Brain microvascular endothelial cell (primary cell): ENCODE measurements around the gene TNIP3.

Source experiments
- DNase-seq: peaks from one replicate; pipeline ENCODE4 v3.0.0-alpha.2; 2020
- H3K27ac ChIP-seq: fragments of 250-450 bp; sonication (Bioruptor Pico); 2 replicates; pipeline ENCODE4 v1.5.1; 2020; ENCODE audit warnings: mild to moderate bottlenecking, moderate library complexity
- H3K27me3 ChIP-seq: fragments of 250-450 bp; sonication (Bioruptor Pico); replicated peaks from 2 replicates; pipeline ENCODE4 v1.5.1; 2020; ENCODE audit warnings: mild to moderate bottlenecking
- H3K36me3 ChIP-seq: fragments of 250-450 bp; sonication (Bioruptor Pico); replicated peaks from 2 replicates; pipeline ENCODE4 v1.5.1; 2020; ENCODE audit warnings: mild to moderate bottlenecking
- H3K4me3 ChIP-seq: 2 replicates; pipeline ENCODE4 v1.5.1; 2011; ENCODE audit warnings: low read depth, mild to moderate bottlenecking, control low read depth, low read length, moderate library complexity
- CTCF ChIP-seq: IDR thresholded peaks from 2 replicates; pipeline ENCODE4 v1.5.1; 2011; ENCODE audit warnings: low read depth, mild to moderate bottlenecking, moderate library complexity, low read length, control low read depth, inconsistent platforms; ENCODE audit errors: missing control alignments
- in situ Hi-C: cut with HindIII; loops from 2 replicates; pipeline ENCODE4 v1.10.0; 2017; ENCODE audit warnings: low sequenced_read_pairs, low pct_ligation_motif_present

Gene TNIP3

DNA sequence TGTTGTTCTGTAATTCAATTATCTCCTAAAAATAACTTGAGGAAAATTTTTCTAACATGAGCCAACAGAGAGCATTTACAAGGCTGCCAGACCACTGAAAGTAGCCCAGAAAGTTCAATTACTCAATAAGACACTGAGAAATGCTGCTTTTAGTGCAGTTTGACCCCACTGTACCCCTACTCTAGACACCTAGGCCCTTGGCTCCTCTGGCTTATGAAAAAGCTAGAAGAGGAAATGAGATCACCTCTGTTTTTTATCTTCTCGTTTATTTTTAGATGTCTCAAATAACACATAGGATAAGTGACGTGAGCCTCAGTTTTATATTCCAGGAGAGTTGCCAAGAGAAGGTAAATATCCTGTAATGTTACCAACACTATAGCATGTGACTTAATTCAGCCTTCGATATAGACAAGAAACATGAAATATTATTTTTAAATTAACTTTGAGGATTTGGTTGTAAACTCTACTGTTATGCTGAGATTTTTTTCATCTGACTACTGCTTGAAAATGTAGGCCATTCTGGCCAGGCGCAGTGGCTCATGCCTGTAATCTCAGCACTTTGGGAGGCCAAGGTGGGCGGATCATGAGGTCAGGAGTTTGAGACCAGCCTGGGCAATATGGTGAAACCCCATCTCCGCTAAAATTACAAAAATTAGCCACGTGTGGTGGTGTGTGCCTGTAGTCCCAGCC, 24.4 kb downstream of the TNIP3 start:
- DNase-seq, result peak; percentile 62

GRCh38 chr4:121138039-121138825, 25.9 kb downstream of the TNIP3 start:
- Histone ChIP-seq H3K27ac (no peak overlapping the region), H3K36me3 (no peaks in the 10 kb centered on the region), H3K4me3 (no peak overlapping the region), H3K27me3 (no peaks in the 10 kb centered on the region)
- TF ChIP-seq CTCF, result no peak
- in situ Hi-C loops, result no loop called here
- DNase-seq, result no peak

More for the DNA sequence above, 24.4 kb downstream of the TNIP3 start:
- Histone ChIP-seq H3K4me3 (no peak overlapping the region), H3K36me3 (no peaks in the 10 kb centered on the region), H3K27ac (peak overlapping the region; percentile 74), H3K27me3 (no peaks in the 10 kb centered on the region)
- no peak for TF ChIP-seq CTCF
- in situ Hi-C loops, result no loop called here

GRCh38 chr4:121130326-121130660, 33.8 kb downstream of the TNIP3 start:
- no peaks in the 10 kb centered on the region for H3K27me3 ChIP-seq
- H3K27ac ChIP-seq, result no peak overlapping the region
- H3K36me3 ChIP-seq, result no peaks in the 10 kb centered on the region

GRCh38 chr4:121129606-121130325, 34.4 kb downstream of the TNIP3 start:
- DNase-seq, result no peak
- TF ChIP-seq CTCF, result no peak
- Histone ChIP-seq H3K27ac (no peak overlapping the region), H3K36me3 (no peaks in the 10 kb centered on the region), H3K27me3 (no peaks in the 10 kb centered on the region), H3K4me3 (no peak overlapping the region)
- in situ Hi-C loops, result no loop called here

More at GRCh38 chr4:121130326-121130660, 33.8 kb downstream of the TNIP3 start:
- no peak for DNase-seq
- TF ChIP-seq CTCF, result no peak
- no peak overlapping the region for H3K4me3 ChIP-seq
- in situ Hi-C loops, result no loop called here

DNA sequence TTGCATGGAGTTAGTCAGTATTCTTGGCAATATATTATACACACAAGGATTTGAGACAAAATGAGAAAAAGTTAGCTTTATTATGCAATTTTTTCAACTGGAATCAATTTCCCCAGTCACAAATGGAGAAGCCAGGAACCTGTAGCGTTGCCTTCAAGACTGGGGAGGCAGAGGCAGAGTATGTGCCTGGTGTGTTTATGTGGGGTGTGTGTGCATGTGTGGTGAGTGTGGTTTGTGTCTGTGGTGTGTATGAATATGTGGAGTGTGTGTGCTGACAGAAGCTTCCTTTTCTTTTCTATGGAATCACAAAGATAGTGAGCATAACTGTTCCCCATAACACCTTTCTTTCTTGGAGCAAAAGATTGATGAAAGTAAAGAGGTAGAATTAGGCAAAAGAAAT, 37.0 kb downstream of the TNIP3 start:
- Histone ChIP-seq H3K36me3 (no peaks in the 10 kb centered on the region), H3K4me3 (no peak overlapping the region), H3K27ac (no peak overlapping the region), H3K27me3 (no peaks in the 10 kb centered on the region)
- DNase-seq, result no peak
- no peak for TF ChIP-seq CTCF
- in situ Hi-C loops, result no loop called here
